Measurements from ENCODE around the gene PTTG1IP. TPM values are rescaled to one million over a fixed set of nuclear protein-coding genes. Genes with fewer than 3 reads are reported as not detected.

PTTG1IP gene
- total RNA-seq, 1 donor from 2014 or later: 98.1 TPM

DNA sequence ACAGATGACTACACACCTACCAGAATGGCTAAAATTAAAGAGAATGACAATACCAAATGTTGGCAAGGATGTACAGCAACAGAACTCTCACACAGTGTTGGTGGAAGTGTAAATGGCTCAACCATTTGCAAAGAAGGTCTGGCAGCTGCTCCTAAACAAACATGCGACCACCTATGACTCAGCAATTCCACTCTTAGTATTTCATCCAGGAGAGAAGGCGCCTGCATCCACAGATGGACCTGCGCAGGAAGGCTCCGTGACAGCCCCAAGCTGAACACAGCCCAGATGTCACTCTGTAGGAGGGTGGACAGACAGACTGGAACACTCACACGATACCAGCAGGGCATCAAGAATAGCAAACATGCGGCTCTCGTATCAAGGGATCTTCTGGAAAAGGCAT lies 6.7 kb downstream of the PTTG1IP start:
- Histone ChIP-seq H3K36me3 (ENCODE audit: control insufficient read depth in 3 of 3, insufficient read depth in 3 of 3, low read length in 3 of 3) (peaks cover 14 to 21% (median 21%) of the 10 kb centered on the region in 3 donors), H3K27me3 (ENCODE audit: control insufficient read depth in 3 of 3, insufficient read depth in 3 of 3, low read length in 3 of 3) (no peaks in the 10 kb centered on the region), H3K9ac (ENCODE audit: low read depth in 1 of 3, low read length in 3 of 3) (peak overlapping the region in 2 of 3 donors; percentile 10 to 47), H3K9me3 (ENCODE audit: control insufficient read depth in 3 of 3, low read length in 3 of 3) (no peaks in the 10 kb centered on the region), H3K4me1 (ENCODE audit: control insufficient read depth in 3 of 3, insufficient read depth in 3 of 3, low read length in 3 of 3) (peaks cover 61 to 64% (median 61%) of the 10 kb centered on the region in 3 donors), H3K4me3 (ENCODE audit: low read length in 3 of 3) (peak overlapping the region in 2 of 3 donors; percentile 13 to 31), H3K27ac (ENCODE audit: low read depth, low read length) (no peak overlapping the region)

DNA sequence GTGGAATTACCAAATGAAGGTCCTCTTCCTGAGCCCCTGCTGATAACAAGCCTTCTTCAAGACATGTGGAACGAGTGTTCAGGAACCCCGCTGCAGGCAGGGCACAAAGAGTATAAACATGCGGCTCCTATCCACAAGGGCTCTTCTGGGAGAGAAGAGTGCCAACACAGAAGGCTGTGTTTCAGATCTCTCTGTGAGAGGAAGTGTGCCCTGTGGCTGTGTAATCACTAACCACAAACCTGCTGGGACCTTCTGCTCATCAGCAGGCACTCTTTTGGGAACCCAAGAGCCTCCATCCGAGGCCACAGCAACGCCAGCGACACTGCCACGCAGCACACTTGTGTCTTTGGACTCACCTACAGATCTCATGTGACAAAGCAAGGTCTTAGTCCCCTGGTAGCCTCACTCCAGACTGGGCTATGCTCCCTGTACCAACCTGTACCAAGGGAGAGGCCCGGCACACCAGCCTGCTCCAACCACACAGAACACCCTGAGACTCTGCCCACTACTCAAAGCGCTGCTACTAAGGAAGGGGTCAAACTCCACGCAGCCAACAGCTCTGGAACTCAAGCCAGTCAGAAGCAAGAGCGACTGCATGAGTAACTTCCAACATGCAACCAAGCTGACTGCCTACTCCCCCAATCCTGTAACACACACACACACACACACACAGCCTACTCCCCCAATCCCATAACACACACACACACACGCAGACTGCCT lies 7.8 kb downstream of the PTTG1IP start:
- Histone ChIP-seq H3K9ac (ENCODE audit: low read depth in 1 of 3, low read length in 3 of 3) (peak overlapping the region in 2 of 3 donors; percentile 33 to 61), H3K4me1 (ENCODE audit: control insufficient read depth in 3 of 3, insufficient read depth in 3 of 3, low read length in 3 of 3) (peaks cover 50 to 55% (median 52%) of the 10 kb centered on the region in 3 donors), H3K27me3 (ENCODE audit: control insufficient read depth in 3 of 3, insufficient read depth in 3 of 3, low read length in 3 of 3) (no peaks in the 10 kb centered on the region), H3K9me3 (ENCODE audit: control insufficient read depth in 3 of 3, low read length in 3 of 3) (no peaks in the 10 kb centered on the region), H3K4me3 (ENCODE audit: low read length in 3 of 3) (no peak overlapping the region), H3K36me3 (ENCODE audit: control insufficient read depth in 3 of 3, insufficient read depth in 3 of 3, low read length in 3 of 3) (peaks cover 14 to 29% (median 24%) of the 10 kb centered on the region in 3 donors), H3K27ac (ENCODE audit: low read depth, low read length) (no peak overlapping the region)

DNA sequence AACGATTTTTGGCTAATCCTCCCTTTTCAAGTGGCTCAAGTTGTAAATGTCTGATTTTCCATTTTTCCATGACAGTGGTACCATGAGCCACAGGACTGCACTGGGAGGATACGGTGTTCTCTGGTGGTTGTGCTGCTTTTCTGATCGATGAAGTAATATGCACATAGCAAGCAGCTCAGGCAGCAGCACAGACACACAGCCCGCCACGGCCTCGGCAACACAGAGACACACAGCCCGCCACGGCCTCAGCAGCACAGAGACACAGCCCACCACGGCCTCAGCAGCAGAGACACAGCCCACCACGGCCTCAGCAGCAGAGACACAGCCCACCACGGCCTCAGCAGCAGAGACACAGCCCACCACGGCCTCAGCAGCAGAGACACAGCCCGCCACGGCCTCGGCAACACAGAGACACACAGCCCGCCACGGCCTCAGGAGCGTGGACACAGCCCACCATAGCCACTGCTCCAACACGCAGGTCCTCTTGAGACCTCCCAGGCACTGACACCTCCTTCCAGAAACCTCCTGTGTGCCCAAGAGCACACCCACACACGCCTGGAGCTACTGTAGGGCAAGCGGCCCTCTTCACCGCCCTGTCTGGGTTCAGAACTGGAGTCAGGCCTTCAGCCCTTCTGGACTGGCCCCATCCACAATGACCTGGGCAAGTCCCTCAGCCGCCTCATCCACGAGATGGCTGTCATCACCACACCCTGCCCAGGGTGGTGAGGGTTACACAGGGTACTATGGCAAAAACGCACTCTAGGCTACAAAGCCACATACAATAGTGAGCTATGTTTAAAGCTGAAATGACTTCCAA lies 10.4 kb downstream of the PTTG1IP start:
- peaks cover 33 to 45% (median 43%) of the 10 kb centered on the region in 3 donors for H3K36me3 ChIP-seq (ENCODE audit: control insufficient read depth in 3 of 3, insufficient read depth in 3 of 3, low read length in 3 of 3)
- H3K9ac ChIP-seq (ENCODE audit: low read depth in 1 of 3, low read length in 3 of 3): no peak overlapping the region
- peaks cover 26 to 44% (median 36%) of the 10 kb centered on the region in 3 donors for H3K4me1 ChIP-seq (ENCODE audit: control insufficient read depth in 3 of 3, insufficient read depth in 3 of 3, low read length in 3 of 3)
- H3K9me3 ChIP-seq (ENCODE audit: control insufficient read depth in 3 of 3, low read length in 3 of 3): no peaks in the 10 kb centered on the region
- H3K27me3 ChIP-seq (ENCODE audit: control insufficient read depth in 3 of 3, insufficient read depth in 3 of 3, low read length in 3 of 3): no peaks in the 10 kb centered on the region
- no peak overlapping the region for H3K4me3 ChIP-seq (ENCODE audit: low read length in 3 of 3)
- no peak overlapping the region for H3K27ac ChIP-seq (ENCODE audit: low read depth, low read length)

DNA sequence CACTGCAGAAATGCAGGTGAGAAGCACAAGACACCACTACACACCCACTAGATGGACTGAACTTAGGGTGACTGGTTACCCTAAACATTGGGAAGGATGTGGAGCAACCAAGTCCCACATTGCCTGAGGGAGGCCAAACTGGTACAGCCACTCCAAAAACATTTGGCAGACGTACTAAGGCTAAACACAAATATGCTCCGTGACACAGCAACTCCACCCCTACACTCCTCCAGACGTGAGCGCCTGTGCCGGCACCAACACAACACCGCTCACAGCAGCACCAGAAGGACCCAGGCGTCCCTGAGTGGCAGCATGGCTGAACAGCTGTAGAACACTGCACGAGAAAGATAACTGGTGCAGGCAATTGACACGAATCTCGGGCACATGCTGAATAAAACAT lies 14.7 kb downstream of the PTTG1IP start:
- Histone ChIP-seq H3K27ac (ENCODE audit: low read depth, low read length) (no peak overlapping the region), H3K36me3 (ENCODE audit: control insufficient read depth in 3 of 3, insufficient read depth in 3 of 3, low read length in 3 of 3) (peaks cover 41 to 57% (median 44%) of the 10 kb centered on the region in 3 donors), H3K9ac (ENCODE audit: low read depth in 1 of 3, low read length in 3 of 3) (peak overlapping the region in 1 of 3 donors; percentile 54), H3K4me1 (ENCODE audit: control insufficient read depth in 3 of 3, insufficient read depth in 3 of 3, low read length in 3 of 3) (peaks cover 10 to 42% (median 42%) of the 10 kb centered on the region in 3 donors), H3K4me3 (ENCODE audit: low read length in 3 of 3) (no peak overlapping the region), H3K9me3 (ENCODE audit: control insufficient read depth in 3 of 3, low read length in 3 of 3) (no peaks in the 10 kb centered on the region), H3K27me3 (ENCODE audit: control insufficient read depth in 3 of 3, insufficient read depth in 3 of 3, low read length in 3 of 3) (no peaks in the 10 kb centered on the region)

DNA sequence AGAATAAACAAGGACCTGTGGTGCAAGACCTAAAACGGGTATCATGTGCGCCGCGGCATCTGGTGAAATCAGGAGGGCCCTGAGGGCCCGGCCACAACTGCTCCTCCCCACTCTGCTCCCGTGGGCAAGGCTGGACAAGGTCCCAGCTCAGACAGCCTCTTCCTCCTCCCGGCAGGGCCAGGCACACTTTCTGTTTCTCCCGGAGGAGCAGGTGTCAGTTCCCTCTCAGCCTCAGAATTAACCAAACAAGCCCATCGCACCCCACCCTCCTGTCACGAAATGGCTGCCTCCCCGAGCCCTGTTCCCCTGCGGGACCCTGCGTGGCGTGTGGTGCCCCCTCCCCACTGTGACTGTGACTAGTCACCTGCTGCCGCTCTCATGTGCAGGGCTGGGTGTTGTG lies 15.2 kb downstream of the PTTG1IP start:
- Histone ChIP-seq H3K27me3 (ENCODE audit: control insufficient read depth in 3 of 3, insufficient read depth in 3 of 3, low read length in 3 of 3) (no peaks in the 10 kb centered on the region), H3K27ac (ENCODE audit: low read depth, low read length) (no peak overlapping the region), H3K9me3 (ENCODE audit: control insufficient read depth in 3 of 3, low read length in 3 of 3) (no peaks in the 10 kb centered on the region), H3K4me3 (ENCODE audit: low read length in 3 of 3) (no peak overlapping the region), H3K9ac (ENCODE audit: low read depth in 1 of 3, low read length in 3 of 3) (peak overlapping the region in 1 of 3 donors; percentile 54), H3K4me1 (ENCODE audit: control insufficient read depth in 3 of 3, insufficient read depth in 3 of 3, low read length in 3 of 3) (peaks cover 10 to 47% (median 46%) of the 10 kb centered on the region in 3 donors), H3K36me3 (ENCODE audit: control insufficient read depth in 3 of 3, insufficient read depth in 3 of 3, low read length in 3 of 3) (peaks cover 40 to 53% (median 45%) of the 10 kb centered on the region in 3 donors)

DNA sequence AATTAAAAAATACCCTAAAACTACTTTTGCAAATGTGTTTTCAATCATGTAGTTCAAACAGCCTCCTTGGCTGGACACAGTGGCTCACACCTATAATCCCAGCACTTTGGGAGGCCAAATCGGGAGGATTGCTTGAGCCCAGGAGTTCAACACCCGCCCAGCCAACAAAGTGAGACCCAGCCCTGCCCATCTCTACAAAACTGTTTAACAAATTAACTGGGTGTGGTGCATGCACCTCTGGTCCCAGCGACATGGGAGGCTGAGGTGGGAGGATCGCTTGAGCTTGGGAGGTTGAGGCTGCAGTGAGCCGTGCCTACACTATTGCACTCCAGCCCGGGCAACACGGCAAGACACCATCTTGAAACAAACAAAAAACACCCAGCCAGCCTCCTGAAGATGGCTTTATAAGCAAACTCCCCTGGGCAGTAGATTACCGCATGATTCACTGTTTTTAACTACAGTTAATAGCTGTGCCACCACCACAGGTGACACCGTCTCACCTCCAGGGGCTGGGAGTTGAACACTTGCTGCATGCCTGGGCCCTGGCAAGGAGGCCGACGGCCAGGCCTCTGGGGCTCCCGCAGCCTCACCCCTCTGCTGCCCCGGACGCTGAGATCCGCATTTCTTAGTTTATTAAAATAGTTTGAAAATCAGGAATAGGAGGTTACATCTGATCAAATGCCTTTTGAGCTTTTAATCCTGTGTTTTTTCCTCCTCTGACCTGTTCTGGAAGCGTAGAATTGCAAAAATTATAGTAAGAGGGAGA lies 16.2 kb downstream of the PTTG1IP start:
- Histone ChIP-seq H3K4me3 (ENCODE audit: low read length in 3 of 3) (no peak overlapping the region), H3K27me3 (ENCODE audit: control insufficient read depth in 3 of 3, insufficient read depth in 3 of 3, low read length in 3 of 3) (no peaks in the 10 kb centered on the region), H3K9me3 (ENCODE audit: control insufficient read depth in 3 of 3, low read length in 3 of 3) (no peaks in the 10 kb centered on the region), H3K4me1 (ENCODE audit: control insufficient read depth in 3 of 3, insufficient read depth in 3 of 3, low read length in 3 of 3) (peaks cover 10 to 47% (median 46%) of the 10 kb centered on the region in 3 donors), H3K9ac (ENCODE audit: low read depth in 1 of 3, low read length in 3 of 3) (peak overlapping the region in 1 of 3 donors; percentile 16), H3K36me3 (ENCODE audit: control insufficient read depth in 3 of 3, insufficient read depth in 3 of 3, low read length in 3 of 3) (peaks cover 40 to 53% (median 48%) of the 10 kb centered on the region in 3 donors), H3K27ac (ENCODE audit: low read depth, low read length) (no peak overlapping the region)

DNA sequence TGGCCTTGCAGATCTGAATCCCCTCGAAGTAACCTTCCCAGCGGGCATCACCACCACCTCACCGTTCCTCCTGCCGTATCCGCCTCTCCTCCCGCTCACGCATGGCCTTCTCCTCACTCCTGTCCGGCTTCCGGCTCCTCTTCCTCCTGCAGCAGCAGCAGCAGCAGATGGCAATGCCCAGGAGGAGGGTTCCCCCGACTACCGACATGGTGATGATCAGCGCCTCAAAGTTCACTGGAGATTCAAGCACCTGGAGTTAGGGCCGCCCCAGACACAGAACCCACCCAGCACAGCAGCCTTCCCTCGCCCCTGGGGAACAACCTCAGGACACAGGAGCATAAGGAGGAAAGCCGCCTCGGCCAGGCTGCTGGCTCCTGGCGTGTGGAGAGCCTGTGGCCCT lies 17.4 kb downstream of the PTTG1IP start:
- H3K4me1 ChIP-seq (ENCODE audit: control insufficient read depth in 3 of 3, insufficient read depth in 3 of 3, low read length in 3 of 3): peaks cover 10 to 44% (median 41%) of the 10 kb centered on the region in 3 donors
- H3K36me3 ChIP-seq (ENCODE audit: control insufficient read depth in 3 of 3, insufficient read depth in 3 of 3, low read length in 3 of 3): peaks cover 40 to 53% (median 45%) of the 10 kb centered on the region in 3 donors
- peak overlapping the region; percentile 57 for H3K27ac ChIP-seq (ENCODE audit: low read depth, low read length)

DNA sequence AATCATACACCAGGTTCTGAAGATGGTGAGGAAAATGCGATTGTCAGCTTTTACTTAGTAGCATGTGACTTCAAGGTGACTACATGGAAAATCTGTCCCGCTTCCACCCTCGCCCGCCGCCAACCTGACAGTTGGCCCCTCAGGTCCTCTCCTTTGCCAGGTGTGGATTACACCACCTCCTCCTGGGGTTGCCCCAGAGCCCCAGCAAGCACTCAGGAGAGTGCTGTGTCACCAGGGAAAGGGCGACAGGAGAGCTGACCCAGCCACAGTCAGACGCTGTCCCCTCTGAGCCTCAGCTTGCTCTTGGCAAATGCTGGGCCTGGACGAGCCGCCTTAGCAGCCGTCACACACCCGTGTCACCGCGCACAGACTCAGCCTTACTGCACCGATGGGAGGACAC lies 17.9 kb downstream of the PTTG1IP start:
- Histone ChIP-seq H3K4me3 (ENCODE audit: low read length in 3 of 3) (no peak overlapping the region), H3K9me3 (ENCODE audit: control insufficient read depth in 3 of 3, low read length in 3 of 3) (no peaks in the 10 kb centered on the region), H3K27ac (ENCODE audit: low read depth, low read length) (peak overlapping the region; percentile 57), H3K4me1 (ENCODE audit: control insufficient read depth in 3 of 3, insufficient read depth in 3 of 3, low read length in 3 of 3) (peaks cover 10 to 50% (median 41%) of the 10 kb centered on the region in 3 donors), H3K36me3 (ENCODE audit: control insufficient read depth in 3 of 3, insufficient read depth in 3 of 3, low read length in 3 of 3) (peaks cover 45 to 56% (median 47%) of the 10 kb centered on the region in 3 donors), H3K9ac (ENCODE audit: low read depth in 1 of 3, low read length in 3 of 3) (peak overlapping the region in 2 of 3 donors; percentile 25 to 65), H3K27me3 (ENCODE audit: control insufficient read depth in 3 of 3, insufficient read depth in 3 of 3, low read length in 3 of 3) (no peaks in the 10 kb centered on the region)

More for the DNA sequence above, 17.4 kb downstream of the PTTG1IP start:
- peak overlapping the region in 1 of 3 donors; percentile 0 for H3K4me3 ChIP-seq (ENCODE audit: low read length in 3 of 3)
- H3K9me3 ChIP-seq (ENCODE audit: control insufficient read depth in 3 of 3, low read length in 3 of 3): no peaks in the 10 kb centered on the region
- no peaks in the 10 kb centered on the region for H3K27me3 ChIP-seq (ENCODE audit: control insufficient read depth in 3 of 3, insufficient read depth in 3 of 3, low read length in 3 of 3)
- H3K9ac ChIP-seq (ENCODE audit: low read depth in 1 of 3, low read length in 3 of 3): peak overlapping the region in 1 of 3 donors; percentile 65

DNA sequence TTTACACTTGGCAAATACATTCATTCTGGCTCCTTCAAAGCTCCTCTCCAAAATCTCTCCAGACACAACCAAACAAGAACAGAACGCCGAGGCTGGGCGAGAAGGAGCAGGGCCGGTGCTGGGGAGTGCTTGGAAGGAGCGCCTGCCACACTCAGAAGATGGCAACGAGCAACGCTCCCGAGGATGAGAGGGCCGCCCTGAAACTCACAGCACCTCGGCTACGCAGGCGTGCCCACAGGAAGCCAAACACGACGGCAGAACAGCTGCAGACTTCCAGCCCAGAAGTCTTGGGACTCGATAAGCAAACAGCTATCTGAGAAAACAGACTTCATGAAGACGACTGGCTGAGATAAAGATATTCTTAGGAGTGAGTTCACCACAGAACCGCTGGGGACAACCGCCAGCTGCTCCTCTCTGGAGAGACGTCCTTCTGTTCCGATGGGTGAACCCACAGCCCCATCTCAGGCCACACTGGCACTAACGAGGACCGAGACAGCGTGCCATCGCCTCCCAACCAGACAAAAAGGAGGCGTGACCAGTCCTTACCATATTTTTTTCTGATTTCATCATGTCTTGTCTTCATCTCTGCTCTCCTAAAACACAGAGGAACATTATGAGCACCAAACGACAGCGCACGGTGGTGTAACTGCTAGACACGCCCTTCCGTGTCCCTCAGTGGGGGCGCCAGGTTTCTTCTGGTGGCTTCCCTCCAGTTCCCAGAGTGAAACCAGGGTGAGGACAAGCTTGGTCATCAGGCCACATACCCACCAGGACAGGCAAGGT lies 18.6 kb downstream of the PTTG1IP start:
- no peaks in the 10 kb centered on the region for H3K9me3 ChIP-seq (ENCODE audit: control insufficient read depth in 3 of 3, low read length in 3 of 3)
- peak overlapping the region in 1 of 3 donors; percentile 65 for H3K9ac ChIP-seq (ENCODE audit: low read depth in 1 of 3, low read length in 3 of 3)
- peaks cover 10 to 54% (median 41%) of the 10 kb centered on the region in 3 donors for H3K4me1 ChIP-seq (ENCODE audit: control insufficient read depth in 3 of 3, insufficient read depth in 3 of 3, low read length in 3 of 3)
- H3K36me3 ChIP-seq (ENCODE audit: control insufficient read depth in 3 of 3, insufficient read depth in 3 of 3, low read length in 3 of 3): peaks cover 48 to 60% (median 54%) of the 10 kb centered on the region in 3 donors
- peak overlapping the region; percentile 57 for H3K27ac ChIP-seq (ENCODE audit: low read depth, low read length)
- H3K4me3 ChIP-seq (ENCODE audit: low read length in 3 of 3): no peak overlapping the region
- no peaks in the 10 kb centered on the region for H3K27me3 ChIP-seq (ENCODE audit: control insufficient read depth in 3 of 3, insufficient read depth in 3 of 3, low read length in 3 of 3)
